ENCODE measurements around the gene XRN1.
"Not testable (repeated sequence)": the region's sequence is repeated elsewhere in the genome, so short reads cannot be mapped to it uniquely, and the experiment has no call there.

Gene XRN1

DNA sequence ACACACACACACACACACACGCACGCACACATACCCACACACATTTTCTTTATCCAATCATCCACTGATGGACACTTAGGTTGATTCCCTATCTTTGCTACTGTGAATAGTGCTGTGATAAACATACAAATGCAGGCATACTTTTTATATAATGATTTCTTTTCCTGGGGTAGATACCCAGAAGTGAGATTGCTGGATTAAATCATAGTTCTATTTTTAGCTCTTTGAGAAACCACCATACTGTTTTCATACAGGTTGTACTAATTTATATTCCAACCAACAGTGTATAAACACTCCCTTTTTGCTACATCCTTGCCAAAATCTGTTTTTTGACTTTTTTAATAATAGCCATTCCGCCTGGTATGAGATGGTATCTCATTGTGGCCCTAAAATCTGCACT, 127.9 kb downstream of the XRN1 start:
- TF ChIP-seq ZNF274 (IDR thresholded peaks at IDR 0.05; ENCODE audit: low read depth, low read length), result no peak

GRCh38 chr3:142319094-142319493, 128.7 kb downstream of the XRN1 start:
- no peak overlapping the region for H3K4me3 ChIP-seq (ENCODE audit: low read length)
- no peak for TF ChIP-seq ZNF274 (IDR thresholded peaks at IDR 0.05; ENCODE audit: low read depth, low read length)

More for the DNA sequence above, 127.9 kb downstream of the XRN1 start:
- H3K4me3 ChIP-seq (ENCODE audit: low read length), result no peak overlapping the region

DNA sequence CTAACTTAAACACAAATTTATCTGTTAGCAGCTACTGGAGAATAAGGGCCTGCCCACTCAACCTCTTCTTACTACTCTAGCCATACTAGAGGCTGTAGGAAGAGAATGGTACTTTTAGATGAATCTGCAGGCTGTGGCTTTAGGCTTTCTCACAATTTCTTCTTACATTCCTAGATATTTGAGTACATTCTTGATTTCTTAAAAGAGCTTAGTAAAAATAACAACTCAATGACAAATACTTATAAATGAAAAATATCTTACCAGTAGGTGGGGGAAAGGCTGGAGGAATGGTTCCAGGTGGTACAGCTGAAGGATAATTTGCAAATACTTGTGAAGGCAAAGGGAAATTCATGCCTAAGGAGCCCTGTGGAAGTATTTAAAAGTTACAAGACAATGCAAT, 129.5 kb downstream of the XRN1 start:
- H3K4me3 ChIP-seq (ENCODE audit: low read length), result no peak overlapping the region
- no peak for TF ChIP-seq ZNF274 (IDR thresholded peaks at IDR 0.05; ENCODE audit: low read depth, low read length)

DNA sequence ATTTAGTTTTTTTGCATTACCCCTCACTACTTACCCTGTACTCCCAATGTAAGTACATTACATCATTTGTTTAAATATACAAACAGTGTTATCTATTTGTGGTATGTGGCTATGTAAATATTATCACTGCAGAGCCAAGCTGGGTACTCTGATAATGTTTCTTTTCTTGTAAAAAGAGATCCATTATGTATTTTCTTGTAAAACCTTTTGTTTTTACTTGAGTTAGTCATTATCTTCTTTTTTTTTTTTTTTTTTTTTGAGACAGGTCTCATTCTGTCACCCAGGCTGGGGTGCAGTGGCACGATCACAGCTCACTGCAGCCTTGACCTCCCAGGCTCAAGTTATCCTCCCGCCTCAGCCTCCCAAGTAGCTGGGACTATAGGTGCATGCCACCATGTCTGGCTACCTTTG, 131.9 kb downstream of the XRN1 start:
- H3K4me3 ChIP-seq (ENCODE audit: low read length), result not testable (repeated sequence)

GRCh38 chr3:142315083-142315482, 132.8 kb downstream of the XRN1 start:
- TF ChIP-seq ZNF274 (IDR thresholded peaks at IDR 0.05; ENCODE audit: low read depth, low read length), result no peak
- H3K4me3 ChIP-seq (ENCODE audit: low read length), result no peak overlapping the region

- TF ChIP-seq ZNF274 (IDR thresholded peaks at IDR 0.05; ENCODE audit: low read depth, low read length), result no peak
- no peak overlapping the region for H3K4me3 ChIP-seq (ENCODE audit: low read length)
These were observed 137.4 kb downstream of the XRN1 start for GRCh38 chr3:142310439-142310838.

- not testable (repeated sequence) for H3K4me3 ChIP-seq (ENCODE audit: low read length)
These were observed 145.0 kb downstream of the XRN1 start for GRCh38 chr3:142302847-142303246.

- no peak overlapping the region for H3K4me3 ChIP-seq (ENCODE audit: low read length)
These were observed 149.2 kb downstream of the XRN1 start for GRCh38 chr3:142298626-142299025.

GRCh38 chr3:142296507-142296906, 151.3 kb downstream of the XRN1 start:
- no peak for TF ChIP-seq ZNF274 (IDR thresholded peaks at IDR 0.05; ENCODE audit: low read depth, low read length)
- no peak overlapping the region for H3K4me3 ChIP-seq (ENCODE audit: low read length)

More at GRCh38 chr3:142298626-142299025, 149.2 kb downstream of the XRN1 start:
- no peak for TF ChIP-seq ZNF274 (IDR thresholded peaks at IDR 0.05; ENCODE audit: low read depth, low read length)

DNA sequence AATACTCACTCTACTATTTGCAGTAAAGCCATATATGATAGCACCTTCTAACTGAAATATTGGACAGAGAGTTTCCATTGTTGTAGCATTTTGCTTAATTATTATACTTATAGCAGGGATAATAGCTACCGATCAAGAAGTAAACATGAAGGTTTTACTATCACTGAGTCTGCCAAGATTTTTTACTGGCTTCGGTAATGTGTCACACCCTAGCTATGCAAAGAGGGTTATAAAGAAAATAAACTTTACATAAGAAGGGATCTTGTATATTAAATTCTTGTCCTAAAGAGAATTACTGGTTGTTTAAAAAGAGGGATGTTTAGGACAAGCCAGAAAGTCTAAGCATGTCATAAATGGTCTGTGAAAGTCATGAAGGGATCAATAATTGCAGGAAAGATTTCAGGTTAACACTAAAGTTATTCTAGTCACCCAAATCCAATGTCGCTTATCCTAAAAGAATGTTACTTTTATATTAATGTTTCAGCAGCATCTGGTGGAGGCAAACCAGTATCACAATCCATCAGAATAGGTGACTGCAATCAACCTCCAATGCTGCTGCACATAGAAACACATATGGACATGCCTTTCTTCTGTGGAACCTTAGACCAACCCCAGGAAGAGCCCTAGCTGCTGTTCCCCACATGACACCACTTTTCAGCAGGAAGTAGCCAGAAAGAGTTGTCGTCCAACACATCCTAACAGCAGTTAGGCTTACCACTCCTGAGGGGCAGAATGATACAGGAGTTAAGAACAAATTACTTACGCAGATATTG, 159.8 kb downstream of the XRN1 start:
- H3K4me3 ChIP-seq (ENCODE audit: low read length), result no peak overlapping the region
- TF ChIP-seq ZNF274 (IDR thresholded peaks at IDR 0.05; ENCODE audit: low read depth, low read length), result no peak

GRCh38 chr3:142285083-142285517, 162.7 kb downstream of the XRN1 start:
- TF ChIP-seq ZNF274 (IDR thresholded peaks at IDR 0.05; ENCODE audit: low read depth, low read length), result no peak
- H3K4me3 ChIP-seq (ENCODE audit: low read length), result no peak overlapping the region

DNA sequence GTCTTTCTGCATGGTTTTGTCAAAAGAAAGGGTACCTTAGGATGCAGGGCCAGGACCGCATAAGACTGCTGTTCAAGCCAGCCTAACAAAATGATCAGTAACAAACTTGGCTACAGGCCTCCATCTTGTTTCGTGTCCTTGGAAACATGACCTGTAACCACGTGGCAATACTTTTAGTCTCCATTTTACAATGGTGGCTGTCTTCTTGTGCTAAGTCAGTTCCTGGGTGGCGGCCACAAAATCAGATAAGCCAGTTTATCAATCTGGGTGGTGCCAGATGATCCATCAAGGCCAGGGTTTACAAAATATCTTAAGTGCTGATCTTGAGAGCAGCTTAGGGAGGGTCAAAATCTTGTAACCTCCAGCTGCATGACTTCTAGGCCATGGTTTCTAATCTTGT, 165.3 kb downstream of the XRN1 start:
- TF ChIP-seq ZNF274 (IDR thresholded peaks at IDR 0.05; ENCODE audit: low read depth, low read length), result no peak
- no peak overlapping the region for H3K4me3 ChIP-seq (ENCODE audit: low read length)

GRCh38 chr3:142281474-142281873, 166.4 kb downstream of the XRN1 start:
- TF ChIP-seq ZNF274 (IDR thresholded peaks at IDR 0.05; ENCODE audit: low read depth, low read length), result no peak
- H3K4me3 ChIP-seq (ENCODE audit: low read length), result no peak overlapping the region

GRCh38 chr3:142279965-142280590, 167.8 kb downstream of the XRN1 start:
- no peak overlapping the region for H3K4me3 ChIP-seq (ENCODE audit: low read length)
- TF ChIP-seq ZNF274 (IDR thresholded peaks at IDR 0.05; ENCODE audit: low read depth, low read length), result no peak

DNA sequence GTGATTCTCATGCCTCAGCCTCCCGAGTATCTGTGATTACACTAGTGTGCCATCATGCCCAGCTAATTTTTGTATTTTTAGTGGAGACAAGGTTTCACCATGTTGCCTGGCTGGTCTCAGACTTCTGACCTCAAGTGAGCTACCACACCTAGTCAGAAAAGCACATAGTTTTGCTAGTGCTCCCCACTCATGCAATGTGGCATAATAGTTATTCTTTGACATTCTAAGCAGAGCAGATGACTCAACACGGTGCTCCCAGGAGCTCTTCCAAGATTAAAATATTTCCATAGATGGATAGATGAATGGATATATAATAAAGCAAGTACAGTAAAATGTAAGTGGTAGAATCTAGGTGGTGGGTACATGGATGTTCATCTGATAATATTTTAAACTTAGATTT, 169.4 kb downstream of the XRN1 start:
- TF ChIP-seq ZNF274 (IDR thresholded peaks at IDR 0.05; ENCODE audit: low read depth, low read length), result no peak
- no peak overlapping the region for H3K4me3 ChIP-seq (ENCODE audit: low read length)
